Activated CD4-positive, alpha-beta T cell treated with anti-CD3 and anti-CD28 coated beads for 4 hours (primary cell): ENCODE data around the gene NBAS.

Source experiments
- DNase-seq, 2 donors: peaks; one replicate each; pipeline ENCODE4 v3.0.0-alpha.2; 2020

Gene NBAS

DNA sequence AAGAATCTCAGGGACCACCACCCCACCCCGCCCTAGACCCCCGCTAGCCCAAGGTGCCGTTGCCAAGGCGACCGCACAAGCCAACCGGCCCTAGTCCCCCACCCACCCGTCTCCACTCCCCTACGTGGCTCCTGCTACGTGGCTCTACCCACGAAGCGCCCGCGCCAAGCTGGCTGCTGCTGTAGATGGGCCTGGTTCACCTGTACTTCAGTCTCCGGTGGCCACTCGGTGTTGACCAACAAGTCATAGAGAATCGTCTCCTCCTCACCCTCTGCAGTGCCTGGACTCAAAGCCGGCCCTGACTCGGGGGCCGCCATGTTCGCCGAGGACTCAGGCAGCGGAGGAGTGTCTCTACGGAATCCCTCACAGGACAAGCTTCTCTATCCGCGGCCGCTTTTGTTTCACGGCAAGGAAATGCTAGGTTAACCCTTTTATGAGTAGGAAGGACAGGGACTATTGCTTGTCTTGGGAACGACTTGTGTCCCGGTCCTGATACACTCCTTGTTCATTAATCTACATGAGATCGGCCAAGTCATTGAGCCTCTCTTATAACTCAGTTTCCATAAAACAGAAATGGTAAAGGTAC lies at the start of gene NBAS:
Gene NBAS, minus strand, starts transcription at position 347 of the 586 bp plus-strand sequence. Its CDS starts 30 bp downstream, at position 317.
- DNase-seq = peak; percentile 67 to 73

GRCh38 chr2:15610430-15610952 lies 49.4 kb upstream of the NBAS start:
- DNase-seq = no peak

GRCh38 chr2:15609341-15610042 lies 48.4 kb upstream of the NBAS start:
- DNase-seq = no peak

DNA sequence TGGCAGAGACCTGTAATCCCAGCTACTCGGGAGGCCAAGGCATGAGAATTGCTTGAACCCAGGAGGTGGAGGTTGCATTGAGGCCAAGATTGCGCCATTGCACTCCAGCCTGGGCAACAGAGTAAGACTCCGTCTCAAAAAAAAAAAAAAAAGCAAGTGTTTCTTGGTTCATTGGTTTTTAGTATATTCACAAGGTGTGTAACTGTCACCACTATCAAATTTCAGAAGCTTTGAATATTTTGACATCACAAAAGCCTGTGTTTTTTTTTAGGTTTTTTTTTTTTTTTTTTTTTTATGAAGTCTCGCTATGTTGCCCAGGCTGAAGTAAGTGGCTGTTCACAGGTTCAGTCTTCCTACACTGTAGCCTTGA lies 47.2 kb upstream of the NBAS start:
- DNase-seq = no peak

DNA sequence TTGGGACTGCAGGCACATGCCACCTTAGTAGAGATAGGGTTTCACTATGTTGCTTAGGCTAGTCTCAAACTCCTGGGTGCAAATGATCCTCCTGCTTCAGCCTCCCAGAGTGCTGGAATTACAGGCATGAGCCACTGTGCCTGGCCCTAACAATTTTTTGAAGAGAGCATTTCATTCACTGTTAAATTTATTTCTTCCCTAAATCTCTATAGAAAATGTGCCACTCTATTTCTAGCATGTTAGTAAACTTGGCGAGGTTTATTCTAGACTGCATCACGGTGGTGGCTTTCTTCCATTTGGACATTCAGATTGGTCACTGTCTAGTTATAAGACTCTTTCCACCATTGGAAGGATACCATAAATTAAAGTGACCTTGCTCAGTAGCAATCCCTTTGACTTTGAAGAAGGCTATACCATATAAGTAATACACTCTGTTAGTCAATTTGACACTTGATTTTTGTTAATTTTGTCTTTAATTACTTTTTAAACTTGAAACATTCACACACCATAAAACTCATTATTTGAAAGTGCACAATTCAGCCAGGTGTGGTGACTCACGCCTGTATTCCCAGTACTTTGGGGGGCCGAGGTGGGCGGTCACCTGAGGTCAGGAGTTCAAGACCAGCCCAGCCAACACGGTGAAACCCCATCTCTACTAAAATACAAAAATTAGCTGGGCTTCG lies 46.7 kb upstream of the NBAS start:
- DNase-seq = no peak

- DNase-seq = no peak
These were observed 45.6 kb upstream of the NBAS start for GRCh38 chr2:15606481-15607441.

- no peak for DNase-seq
These were observed 44.6 kb upstream of the NBAS start for GRCh38 chr2:15605721-15606120.

DNA sequence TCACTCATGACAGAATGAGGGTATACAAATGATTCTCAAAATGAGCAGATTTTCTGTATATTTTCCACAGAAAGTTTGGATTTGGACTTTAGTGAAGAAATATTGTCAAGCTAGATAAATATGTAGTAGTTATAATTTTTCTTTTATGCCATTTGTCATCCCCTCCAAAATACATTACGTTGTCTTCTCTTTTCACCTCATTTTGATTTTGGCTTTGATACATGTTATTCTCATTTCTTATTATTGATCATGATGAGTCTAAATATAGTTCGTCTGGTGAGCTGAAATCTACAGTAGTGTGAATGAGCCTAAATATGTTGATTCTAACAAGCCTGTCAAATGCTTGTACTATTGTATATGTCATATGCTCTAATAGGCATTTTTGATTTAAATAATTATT lies 42.8 kb upstream of the NBAS start:
- DNase-seq = no peak

DNA sequence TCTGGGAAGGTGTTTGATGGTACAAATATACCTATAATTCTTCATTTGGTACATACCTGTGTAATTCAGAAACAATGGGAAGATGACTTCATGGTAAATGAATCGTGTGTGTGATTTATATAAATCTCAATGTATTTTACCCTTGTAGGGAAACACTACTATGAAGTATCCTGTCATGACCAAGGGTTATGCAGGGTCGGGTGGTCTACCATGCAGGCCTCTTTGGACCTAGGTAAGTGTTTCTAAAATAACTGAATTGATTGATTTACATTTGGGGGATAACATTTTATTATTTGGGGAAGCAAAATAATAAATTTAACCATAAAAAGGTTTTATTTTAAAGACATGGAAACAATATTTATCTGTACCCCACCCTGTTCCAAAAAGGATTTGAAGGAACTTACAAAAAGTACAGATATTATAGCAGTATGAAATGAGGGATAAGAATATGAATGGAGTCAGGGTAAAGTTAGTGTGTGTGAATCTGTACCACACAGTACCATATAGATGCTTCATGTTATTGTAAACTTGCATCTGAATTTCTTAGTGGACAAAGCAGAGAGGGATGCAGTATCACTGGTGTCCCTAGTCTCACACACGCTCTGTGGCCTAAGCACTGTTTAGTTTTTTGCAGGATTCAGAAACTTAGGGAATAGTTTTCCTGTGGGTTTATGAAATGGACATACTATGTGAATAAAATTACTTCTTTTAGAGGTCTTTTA lies 42.1 kb upstream of the NBAS start:
- DNase-seq = no peak

GRCh38 chr2:15602393-15602792 lies 41.3 kb upstream of the NBAS start:
- DNase-seq = no peak

GRCh38 chr2:15601681-15602080 lies 40.5 kb upstream of the NBAS start:
- DNase-seq = no peak

- DNase-seq = no peak
These were observed 38.9 kb upstream of the NBAS start for GRCh38 chr2:15599994-15600393.

DNA sequence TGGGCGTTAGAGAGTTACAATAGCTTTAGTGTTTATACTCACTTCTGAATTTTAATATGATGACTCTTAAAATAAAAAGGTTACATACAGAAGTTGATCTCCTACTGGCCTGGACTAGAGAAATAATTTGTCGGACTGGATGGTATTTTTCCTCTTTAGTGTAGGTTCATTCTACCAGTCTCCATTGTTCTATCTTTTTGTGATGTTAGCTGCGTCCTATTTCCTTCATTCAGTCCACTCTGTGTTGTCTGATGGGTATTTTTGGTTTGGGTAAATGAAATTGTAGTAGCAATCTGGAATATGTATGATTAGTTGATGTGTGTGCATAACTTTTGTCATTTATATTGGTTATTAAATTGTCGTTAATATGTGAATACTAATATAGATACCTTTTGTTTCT lies 35.8 kb upstream of the NBAS start:
- no peak for DNase-seq

DNA sequence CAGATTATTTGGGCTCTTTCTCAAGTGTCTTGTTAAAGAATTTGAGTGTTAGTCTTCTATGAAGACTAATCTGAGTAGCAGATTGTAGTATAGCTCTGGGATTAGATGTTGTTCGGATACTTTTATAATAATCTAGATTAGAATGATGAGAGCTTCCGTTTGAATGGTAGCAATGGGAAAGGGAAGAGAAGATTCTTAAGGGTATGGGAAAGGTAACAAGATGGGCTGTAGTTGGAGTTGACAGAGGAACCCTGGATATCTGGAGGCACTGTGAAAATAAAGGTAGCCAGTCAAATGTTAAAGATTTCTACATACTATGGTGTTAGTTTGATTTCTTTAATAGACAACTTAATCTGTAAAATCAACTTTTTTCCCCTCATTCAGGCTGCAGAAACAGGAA lies 35.2 kb upstream of the NBAS start:
- no peak for DNase-seq

- no peak for DNase-seq
These were observed 34.8 kb upstream of the NBAS start for GRCh38 chr2:15595936-15596335.

GRCh38 chr2:15595342-15595905 lies 34.3 kb upstream of the NBAS start:
- DNase-seq = no peak

GRCh38 chr2:15594291-15595256 lies 33.4 kb upstream of the NBAS start:
- no peak for DNase-seq

GRCh38 chr2:15593327-15593705 lies 32.2 kb upstream of the NBAS start:
- DNase-seq = no peak

DNA sequence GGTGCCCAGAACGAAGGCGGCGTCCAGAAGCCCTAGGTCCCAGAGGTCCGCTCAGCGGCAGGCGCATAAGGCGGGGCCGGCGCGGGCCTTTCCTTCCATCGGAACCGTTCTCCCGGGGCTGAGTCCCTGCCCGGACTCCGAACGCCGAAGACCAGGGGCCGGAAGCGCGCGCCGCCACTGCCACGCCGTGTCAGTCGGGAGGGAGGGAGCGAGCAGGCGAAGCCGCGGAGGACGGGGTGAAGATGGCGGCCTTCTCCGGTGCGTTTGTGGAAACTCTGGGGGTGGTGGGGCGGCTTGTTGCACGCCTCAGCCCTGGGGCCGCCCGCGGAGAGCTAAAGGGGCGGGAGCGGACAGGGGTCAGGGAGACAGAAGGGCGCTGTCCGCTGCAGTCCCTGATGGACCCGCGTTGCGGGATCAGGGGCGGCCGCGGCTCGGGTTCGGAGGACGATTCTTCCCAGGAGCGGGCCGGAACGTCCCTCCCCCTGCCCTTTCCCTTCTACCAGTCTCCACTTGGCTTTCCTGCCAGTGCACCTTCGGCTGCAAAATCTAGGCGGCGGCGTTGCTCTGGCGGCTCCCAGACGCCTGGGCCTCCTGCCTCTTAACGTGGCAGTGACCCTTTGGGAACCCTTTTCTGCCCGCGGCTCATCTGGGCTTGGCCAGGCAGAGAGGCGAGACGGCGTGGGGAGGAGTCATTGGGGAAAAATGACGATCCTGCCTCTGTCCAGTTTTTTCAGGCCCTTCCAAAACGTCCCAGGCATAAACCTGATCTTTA lies 30.7 kb upstream of the NBAS start, which contains the start of gene DDX1:
Gene DDX1, plus strand, starts transcription at position 177 of the 772 bp plus-strand sequence. Its CDS starts 66 bp downstream, at position 243.
- peak; percentile 80 to 82 for DNase-seq

- DNase-seq = no peak
These were observed 30.2 kb upstream of the NBAS start for GRCh38 chr2:15591373-15591691.
